ENCODE results near the gene ATG13. TPM values are rescaled to one million over a fixed set of nuclear protein-coding genes. Genes with fewer than 3 reads are reported as not detected.

The ATG13 gene
- total and polyA plus RNA-seq, 9 donors = 37.2 to 119 (median 54.5) TPM

DNA sequence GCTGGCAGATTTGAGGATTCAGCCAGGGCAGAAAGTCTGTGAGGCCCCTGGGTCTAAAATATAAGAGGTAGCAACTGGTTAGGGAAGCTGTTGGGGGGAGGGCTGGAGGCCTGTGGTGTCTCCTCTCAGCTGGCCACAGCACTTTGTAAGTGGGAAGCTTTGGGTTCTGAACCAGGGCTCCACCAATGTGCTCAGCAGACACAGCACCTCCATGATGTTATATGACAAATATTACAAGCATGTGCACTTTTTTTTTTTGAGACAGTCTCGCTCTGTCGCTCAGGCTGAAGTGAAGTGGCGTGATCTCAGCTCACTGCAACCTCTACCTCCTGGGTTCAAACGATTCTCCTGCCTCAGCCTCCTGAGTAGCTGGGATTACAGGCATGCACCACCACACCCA, 75.1 kb downstream of the ATG13 start:
- Histone ChIP-seq H3K4me3 (no peak overlapping the region), H3K36me3 (no peaks in the 10 kb centered on the region), H3K27me3 (no peaks in the 10 kb centered on the region), H3K27ac (no peak overlapping the region), H3K4me1 (ENCODE audit: insufficient read depth) (peaks cover 12% of the 10 kb centered on the region), H3K9me3 (no peaks in the 10 kb centered on the region)
- 87 to 94% (median 88%) methylated on average over 4 of the region's 4 CpGs for WGBS, 3 donors
- intact Hi-C loops (cut with DNase I) = no loop called here
- DNase-seq = no peak
- TF ChIP-seq EP300 (IDR thresholded peaks at IDR 0.05) = no peak

DNA sequence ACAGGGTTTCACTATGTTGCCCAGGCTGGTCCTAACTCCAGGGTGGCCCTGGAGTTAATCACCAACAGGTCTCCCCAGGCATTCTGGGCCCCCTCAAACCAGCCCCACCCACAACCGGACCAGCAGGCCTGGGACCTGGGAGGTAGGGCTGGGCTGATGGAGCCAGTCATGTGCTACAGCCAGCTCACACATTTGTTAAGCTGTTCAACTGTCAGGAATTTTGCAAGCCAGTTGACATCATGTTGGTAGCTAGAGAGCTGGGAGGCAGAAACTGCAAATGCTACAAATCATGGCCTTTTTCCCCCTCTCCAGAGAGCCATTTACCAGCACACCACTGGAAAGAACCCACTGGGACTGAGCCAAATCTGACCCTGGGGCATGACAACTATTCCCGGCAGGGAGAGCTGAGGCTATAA, 76.3 kb downstream of the ATG13 start:
- Histone ChIP-seq H3K9me3 (no peaks in the 10 kb centered on the region), H3K27ac (no peak overlapping the region), H3K4me3 (no peak overlapping the region), H3K4me1 (ENCODE audit: insufficient read depth) (peaks cover 18% of the 10 kb centered on the region), H3K36me3 (no peaks in the 10 kb centered on the region), H3K27me3 (no peaks in the 10 kb centered on the region)
- no peak for TF ChIP-seq EP300 (IDR thresholded peaks at IDR 0.05)
- no peak for TF ChIP-seq POLR2A (IDR thresholded peaks at IDR 0.05)
- TF ChIP-seq, protein P1, sequence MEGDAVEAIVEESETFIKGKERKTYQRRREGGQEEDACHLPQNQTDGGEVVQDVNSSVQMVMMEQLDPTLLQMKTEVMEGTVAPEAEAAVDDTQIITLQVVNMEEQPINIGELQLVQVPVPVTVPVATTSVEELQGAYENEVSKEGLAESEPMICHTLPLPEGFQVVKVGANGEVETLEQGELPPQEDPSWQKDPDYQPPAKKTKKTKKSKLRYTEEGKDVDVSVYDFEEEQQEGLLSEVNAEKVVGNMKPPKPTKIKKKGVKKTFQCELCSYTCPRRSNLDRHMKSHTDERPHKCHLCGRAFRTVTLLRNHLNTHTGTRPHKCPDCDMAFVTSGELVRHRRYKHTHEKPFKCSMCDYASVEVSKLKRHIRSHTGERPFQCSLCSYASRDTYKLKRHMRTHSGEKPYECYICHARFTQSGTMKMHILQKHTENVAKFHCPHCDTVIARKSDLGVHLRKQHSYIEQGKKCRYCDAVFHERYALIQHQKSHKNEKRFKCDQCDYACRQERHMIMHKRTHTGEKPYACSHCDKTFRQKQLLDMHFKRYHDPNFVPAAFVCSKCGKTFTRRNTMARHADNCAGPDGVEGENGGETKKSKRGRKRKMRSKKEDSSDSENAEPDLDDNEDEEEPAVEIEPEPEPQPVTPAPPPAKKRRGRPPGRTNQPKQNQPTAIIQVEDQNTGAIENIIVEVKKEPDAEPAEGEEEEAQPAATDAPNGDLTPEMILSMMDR (IDR thresholded peaks at IDR 0.05) = no peak
- no peak for DNase-seq
- WGBS, 3 donors = 46 to 61% (median 58%) methylated on average over 2 of the region's 2 CpGs
- intact Hi-C loops (cut with DNase I) = no loop called here

DNA sequence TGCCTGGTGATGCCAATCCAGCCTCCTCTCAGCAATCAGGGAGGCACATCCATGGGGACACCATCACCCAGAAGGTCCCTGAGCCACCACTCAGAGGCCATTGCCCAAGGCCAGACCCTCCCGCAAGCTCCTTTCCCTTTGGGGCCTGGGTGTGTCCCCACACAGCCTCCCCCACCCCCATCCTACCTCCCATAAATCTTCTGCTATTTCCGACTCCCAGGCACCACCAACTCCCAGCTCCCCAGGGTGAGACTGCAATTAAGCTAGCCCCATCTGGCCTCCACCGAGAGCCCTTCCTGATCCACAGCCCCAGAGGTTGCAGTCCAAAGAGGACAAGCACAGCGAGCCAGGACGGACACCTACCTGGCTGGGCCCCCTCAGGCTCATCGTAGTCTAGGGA, 76.7 kb downstream of the ATG13 start:
- H3K4me1 ChIP-seq (ENCODE audit: insufficient read depth) = peaks cover 19% of the 10 kb centered on the region
- no peak overlapping the region for H3K4me3 ChIP-seq
- H3K36me3 ChIP-seq = no peaks in the 10 kb centered on the region
- no peaks in the 10 kb centered on the region for H3K27me3 ChIP-seq
- DNase-seq = no peak
- TF ChIP-seq POLR2A (IDR thresholded peaks at IDR 0.05) (no peak), EP300 (IDR thresholded peaks at IDR 0.05) (no peak)
- TF ChIP-seq, protein P1 (IDR thresholded peaks at IDR 0.05) = no peak
- H3K27ac ChIP-seq = no peak overlapping the region
- intact Hi-C loops (cut with DNase I) = no loop called here
- no peaks in the 10 kb centered on the region for H3K9me3 ChIP-seq
- WGBS, 3 donors = 76 to 83% (median 77%) methylated on average over 6 of the region's 6 CpGs

DNA sequence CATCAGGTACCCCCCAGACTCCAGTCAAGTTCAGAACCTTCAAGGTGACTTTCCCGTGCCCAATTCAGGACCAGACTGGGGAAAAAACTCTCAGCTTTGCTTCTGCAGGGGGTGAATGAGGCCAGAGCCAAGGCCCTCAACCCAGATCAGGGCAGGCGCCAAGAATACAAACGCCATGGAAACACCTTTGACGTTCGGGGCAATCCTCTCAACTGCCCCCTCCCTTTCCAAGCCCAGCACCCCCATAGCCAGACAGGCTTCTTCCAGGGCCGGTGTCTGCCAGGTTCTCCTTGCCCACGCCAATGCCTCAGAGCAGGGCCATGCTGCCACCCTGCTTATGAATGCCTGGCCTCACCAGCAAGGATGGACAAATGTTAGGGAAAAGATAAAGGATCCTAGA, 77.3 kb downstream of the ATG13 start:
- 71 to 79% (median 76%) methylated on average over 7 of the region's 7 CpGs for WGBS, 3 donors
- peaks cover 22% of the 10 kb centered on the region for H3K4me1 ChIP-seq (ENCODE audit: insufficient read depth)
- H3K27me3 ChIP-seq = no peaks in the 10 kb centered on the region
- no peak overlapping the region for H3K4me3 ChIP-seq
- no peaks in the 10 kb centered on the region for H3K36me3 ChIP-seq
- no peak for DNase-seq
- H3K27ac ChIP-seq = no peak overlapping the region
- no peaks in the 10 kb centered on the region for H3K9me3 ChIP-seq
- intact Hi-C loops (cut with DNase I) = no loop called here
- TF ChIP-seq POLR2A (IDR thresholded peaks at IDR 0.05) = no peak
- TF ChIP-seq, protein P1 (IDR thresholded peaks at IDR 0.05) = no peak
- no peak for TF ChIP-seq EP300 (IDR thresholded peaks at IDR 0.05)

DNA sequence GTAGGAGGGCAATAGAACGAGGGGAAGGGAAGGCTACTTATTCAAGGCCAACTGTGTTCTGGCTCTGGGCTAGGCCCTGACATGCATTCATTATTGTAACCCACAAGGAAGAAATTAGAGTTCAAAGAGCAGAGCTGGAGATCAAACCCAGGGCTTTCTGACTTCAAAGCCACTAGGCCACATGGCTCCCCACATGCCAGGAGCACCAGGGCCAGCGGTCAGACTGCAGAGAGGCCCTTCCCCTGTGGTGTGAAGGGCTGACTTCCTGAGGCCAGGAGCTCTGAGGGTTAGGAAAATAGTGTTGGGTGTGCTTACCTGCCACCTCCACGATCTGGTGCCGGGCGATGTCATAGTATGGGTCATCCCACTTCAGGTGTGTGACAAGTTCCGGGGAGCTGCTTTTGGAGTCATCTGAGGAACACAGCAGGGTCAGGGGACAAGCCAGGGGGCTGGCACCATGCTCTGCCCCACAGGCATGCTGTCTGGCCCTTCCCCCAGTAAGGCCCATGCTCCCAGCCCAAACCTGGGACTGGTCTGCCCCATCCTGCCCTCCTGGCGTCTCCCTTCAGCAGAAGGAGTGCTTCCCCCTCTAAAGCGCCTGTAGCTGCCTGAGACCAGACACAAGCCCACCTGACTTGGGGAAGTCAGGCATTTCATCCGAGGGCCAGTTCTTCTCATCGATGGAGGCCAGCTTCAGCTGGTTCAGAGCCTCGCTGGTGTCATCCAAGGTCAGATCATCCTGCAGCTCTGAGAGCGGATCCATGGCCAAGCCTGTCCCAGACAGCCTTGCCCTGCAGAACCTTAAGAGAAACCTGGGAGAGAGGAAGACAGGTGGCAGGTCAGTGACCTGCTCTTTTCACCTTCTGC, 78.2 kb downstream of the ATG13 start:
- no peak for DNase-seq

More for the DNA sequence above, 78.2 kb downstream of the ATG13 start:
- no peak overlapping the region for H3K4me3 ChIP-seq
- H3K36me3 ChIP-seq = no peaks in the 10 kb centered on the region
- H3K27ac ChIP-seq = no peak overlapping the region
- intact Hi-C loops (cut with DNase I) = no loop called here
- H3K27me3 ChIP-seq = no peaks in the 10 kb centered on the region
- H3K9me3 ChIP-seq = no peaks in the 10 kb centered on the region
- WGBS, 3 donors = 79 to 87% (median 86%) methylated on average over 12 of the region's 12 CpGs
- TF ChIP-seq, protein P1 (IDR thresholded peaks at IDR 0.05) = no peak
- TF ChIP-seq EP300 (IDR thresholded peaks at IDR 0.05) (no peak), POLR2A (IDR thresholded peaks at IDR 0.05) (no peak)
- H3K4me1 ChIP-seq (ENCODE audit: insufficient read depth) = peaks cover 22% of the 10 kb centered on the region

All from ovary (tissue), 9 donors.